CD4-positive, alpha-beta memory T cell (primary cell): ENCODE results near the gene PRKACB. TPM values are rescaled to one million over a fixed set of nuclear protein-coding genes. Genes with fewer than 3 reads are reported as not detected.
A peak's percentile ranks its signal among the peaks of the same experiment; 100 is the strongest.
"Not testable (repeated sequence)": the region's sequence is repeated elsewhere in the genome, so short reads cannot be mapped to it uniquely, and the experiment has no call there.

Experiments used
- CTCF ChIA-PET: fragments of 350-600 bp; sonication (Branson Sonifier 250); formaldehyde crosslinking; loops from one replicate; lab custom pipeline; 2021; ENCODE audit warnings: inconsistent platforms; ENCODE audit not compliant: partially characterized antibody; lab: Charles Lee
- POLR2A ChIA-PET: fragments of 350-600 bp; sonication (Branson Sonifier 250); formaldehyde crosslinking; loops from one replicate; lab custom pipeline; 2021; ENCODE audit not compliant: partially characterized antibody; lab: Charles Lee
- DNase-seq, 5 donors: peaks; one replicate each; pipeline versions ENCODE4 v3.0.0 to v3.0.0-alpha.2; 2020 to 2022; ENCODE audit warnings: mixed read lengths in 1 of 5
- H3K27ac ChIP-seq: one replicate; pipeline ENCODE4 v1.7.0; 2013; ENCODE audit warnings: low read depth, low read length
- H3K27me3 ChIP-seq: 2 replicates; pipeline ENCODE4 v1.7.0; 2013; ENCODE audit warnings: mild to moderate bottlenecking, low read length, moderate library complexity; ENCODE audit not compliant: insufficient read depth
- H3K36me3 ChIP-seq: 2 replicates; pipeline ENCODE4 v1.7.0; 2013; ENCODE audit warnings: mild to moderate bottlenecking, low read length, moderate library complexity; ENCODE audit not compliant: insufficient read depth
- H3K4me1 ChIP-seq: 2 replicates; pipeline ENCODE4 v1.7.0; 2013; ENCODE audit warnings: mild to moderate bottlenecking, low read length, moderate library complexity; ENCODE audit not compliant: insufficient read depth
- H3K4me3 ChIP-seq, 2 donors: one replicate each; pipeline ENCODE4 v1.7.0; 2013; ENCODE audit warnings: low read length in 2 of 2, mild to moderate bottlenecking in 1 of 2
- H3K9me3 ChIP-seq, 2 donors: one replicate each; pipeline ENCODE4 v1.7.0; 2013; ENCODE audit warnings: low read length in 2 of 2, control low read depth in 1 of 2; ENCODE audit not compliant: control insufficient read depth in 1 of 2
- H3K27ac Mint-ChIP-seq, 7 donors: one replicate each; pipeline ENCODE4 v1.8.0; 2020 to 2021; ENCODE audit warnings: mixed read lengths in 7 of 7, mild to moderate bottlenecking in 6 of 7, inconsistent platforms in 3 of 7, moderate library complexity in 3 of 7
- H3K27me3 Mint-ChIP-seq, 2 donors: one replicate each; pipeline ENCODE4 v1.8.0; 2020 to 2021; ENCODE audit warnings: mixed read lengths in 2 of 2
- H3K36me3 Mint-ChIP-seq, 2 donors: one replicate each; pipeline ENCODE4 v1.8.0; 2020 to 2021; ENCODE audit warnings: mixed read lengths in 2 of 2, inconsistent platforms in 1 of 2, mild to moderate bottlenecking in 1 of 2
- H3K4me1 Mint-ChIP-seq, 4 donors: one replicate each; pipeline ENCODE4 v1.8.0; 2020 to 2021; ENCODE audit warnings: mixed read lengths in 4 of 4, mild to moderate bottlenecking in 1 of 4
- H3K4me3 Mint-ChIP-seq, 8 donors: one replicate each; pipeline ENCODE4 v1.8.0; 2020 to 2021; ENCODE audit warnings: mixed read lengths in 8 of 8, mild to moderate bottlenecking in 7 of 8, moderate library complexity in 6 of 8, inconsistent platforms in 3 of 8
- H3K9me3 Mint-ChIP-seq, 8 donors: one replicate each; pipeline ENCODE4 v1.8.0; 2020 to 2021; ENCODE audit warnings: mixed read lengths in 8 of 8, mild to moderate bottlenecking in 5 of 8, inconsistent platforms in 3 of 8, moderate library complexity in 1 of 8
- intact Hi-C: fragments of 100-400 bp; cut with micrococcal nuclease; formaldehyde crosslinking; loops from one replicate; pipeline ENCODE4 v1.15.1; 2023
- polyA plus RNA-seq, 2 donors: library from polyadenylated mRNA; unstranded; fragments of 300-500 nt; fragmentation: Illumina TruSeq; gene quantifications; one replicate each; pipeline ENCODE4 v1.2.3, GENCODE V29; 2021
- total RNA-seq, 2 experiments: library from RNA; stranded (reverse); gene quantifications; one replicate each; pipeline ENCODE4 v1.2.3, GENCODE V29; 2021

Gene PRKACB
- 100 to 1,000 TPM; 128 to 131 TPM for total RNA-seq
- 100 to 1,000 TPM in 1 of 2 donors, 10 to 100 TPM in 1; 75.8 to 132 TPM for polyA plus RNA-seq

DNA sequence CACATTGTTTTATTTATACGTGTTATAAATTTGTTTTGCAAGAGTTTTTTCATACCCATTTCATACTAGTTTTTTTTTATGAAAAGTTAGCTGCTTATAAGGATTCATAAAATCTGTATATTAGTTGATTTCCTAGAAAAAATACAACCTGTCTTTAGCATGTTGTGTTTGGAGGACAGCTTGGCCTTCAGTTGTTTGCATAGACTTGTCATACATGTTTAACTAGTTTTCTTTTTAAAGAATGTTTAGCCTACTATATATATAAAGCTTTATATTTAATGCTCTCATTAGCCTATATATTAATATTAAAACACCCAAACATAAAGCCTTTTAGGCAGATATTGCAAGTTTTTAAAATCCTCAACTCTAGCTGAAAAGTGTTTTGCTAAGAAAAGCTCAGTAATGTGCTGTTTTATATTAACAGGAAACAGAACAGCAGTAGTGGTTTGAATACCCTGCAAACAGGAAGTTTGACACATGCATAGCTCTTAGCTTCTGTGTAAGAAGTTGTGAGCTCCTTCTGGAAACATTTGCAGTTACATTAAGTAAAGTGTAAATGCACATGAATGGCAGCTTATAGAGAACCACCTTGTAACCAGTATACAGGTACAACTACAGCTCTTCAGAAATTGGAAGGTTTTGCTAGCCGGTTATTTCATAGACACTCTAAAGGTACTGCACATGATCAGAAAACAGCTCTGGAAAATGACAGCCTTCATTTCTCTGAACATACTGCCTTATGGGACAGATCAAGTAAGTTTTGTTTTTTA, at the start of gene PRKACB:
PRKACB (plus strand) TSS at position 476 of the 770 bp plus-strand sequence; CDS start at position 567, 91 bp downstream.
- DNase-seq = peak; percentile 52 to 68 (median 58)
- peak within 1 kb of the TSS; percentile 54 for H3K27ac ChIP-seq
- H3K36me3 Mint-ChIP-seq = peaks cover 0 to 13% of the 10 kb centered on the region in 2 donors
- peak within 1 kb of the TSS; percentile 49 to 93 for H3K4me3 ChIP-seq
- no peaks in the 10 kb centered on the region for H3K27me3 ChIP-seq
- no peaks in the 10 kb centered on the region for H3K9me3 ChIP-seq
- peaks cover 44% of the 10 kb centered on the region for H3K4me1 ChIP-seq
- H3K36me3 ChIP-seq = no peaks in the 10 kb centered on the region
- ChIA-PET CTCF (interaction anchor here (0.6 to 7.4 kb wide), 29 partner anchors 10 to 801 kb away, joined by 3 to 266 read pairs (median 5); partner anchors contain the start of genes CTBS, GNG5, RPF1 and SPATA1), POLR2A (interaction anchor here (0.6 to 4.3 kb wide), 25 partner anchors 9 to 1132 kb away, joined by 3 to 95 read pairs (median 5); partner anchors contain the start of genes BCL10, CTBS, GNG5 and RPF1)
- peaks cover 22 to 57% (median 30%) of the 10 kb centered on the region in 4 donors for H3K4me1 Mint-ChIP-seq
- peak within 1 kb of the TSS; percentile 94 to 100 (median 98) for H3K4me3 Mint-ChIP-seq
- intact Hi-C loops = loop anchor here (1.0 to 10.0 kb wide), 9 partner anchors 37 to 1131 kb away; partner anchors contain the start of genes BCL10, CTBS, GNG5 and RPF1
- H3K27ac Mint-ChIP-seq = peak within 1 kb of the TSS; percentile 91 to 99 (median 97)
- H3K9me3 Mint-ChIP-seq = peaks cover 0 to under 1% (median 0%) of the 10 kb centered on the region in 8 donors
- H3K27me3 Mint-ChIP-seq = no peaks in the 10 kb centered on the region

GRCh38 chr1:84095308-84095707, 48.8 kb upstream of the PRKACB start:
- Mint-ChIP-seq H3K4me1 (peaks cover 5 to 11% (median 9%) of the 10 kb centered on the region in 4 donors), H3K4me3 (no peak overlapping the region), H3K36me3 (peaks cover 0 to 3% of the 10 kb centered on the region in 2 donors), H3K27me3 (peaks cover 2 to 5% of the 10 kb centered on the region in 2 donors), H3K27ac (no peak overlapping the region), H3K9me3 (peaks cover 0 to 7% (median 0%) of the 10 kb centered on the region in 8 donors)
- intact Hi-C loops = no loop called here
- no peaks in the 10 kb centered on the region for H3K36me3 ChIP-seq
- H3K27me3 ChIP-seq = no peaks in the 10 kb centered on the region
- H3K9me3 ChIP-seq = no peaks in the 10 kb centered on the region
- POLR2A ChIA-PET = no interaction called here
- CTCF ChIA-PET = no interaction called here
- DNase-seq = no peak
- no peak overlapping the region for H3K4me3 ChIP-seq
- no peak overlapping the region for H3K27ac ChIP-seq
- H3K4me1 ChIP-seq = peaks cover 13% of the 10 kb centered on the region

- Histone ChIP-seq H3K27me3 (no peaks in the 10 kb centered on the region), H3K4me3 (no peak overlapping the region), H3K36me3 (no peaks in the 10 kb centered on the region), H3K9me3 (no peaks in the 10 kb centered on the region), H3K4me1 (peaks cover 6% of the 10 kb centered on the region), H3K27ac (no peak overlapping the region)
- no peak overlapping the region for H3K4me3 Mint-ChIP-seq
- POLR2A ChIA-PET = no interaction called here
- intact Hi-C loops = no loop called here
- peaks cover 0 to 3% of the 10 kb centered on the region in 2 donors for H3K36me3 Mint-ChIP-seq
- peaks cover 0 to 4% (median 1%) of the 10 kb centered on the region in 4 donors for H3K4me1 Mint-ChIP-seq
- peaks cover 0 to 7% (median 0%) of the 10 kb centered on the region in 8 donors for H3K9me3 Mint-ChIP-seq
- H3K27me3 Mint-ChIP-seq = peaks cover 2 to 5% of the 10 kb centered on the region in 2 donors
- no peak for DNase-seq
- H3K27ac Mint-ChIP-seq = peak overlapping the region in 1 of 7 donors; percentile 24
- CTCF ChIA-PET = no interaction called here
Observed at GRCh38 chr1:84096176-84096575, 47.9 kb upstream of the PRKACB start.

GRCh38 chr1:84101204-84101603, 42.9 kb upstream of the PRKACB start:
- H3K4me3 Mint-ChIP-seq = no peak overlapping the region

DNA sequence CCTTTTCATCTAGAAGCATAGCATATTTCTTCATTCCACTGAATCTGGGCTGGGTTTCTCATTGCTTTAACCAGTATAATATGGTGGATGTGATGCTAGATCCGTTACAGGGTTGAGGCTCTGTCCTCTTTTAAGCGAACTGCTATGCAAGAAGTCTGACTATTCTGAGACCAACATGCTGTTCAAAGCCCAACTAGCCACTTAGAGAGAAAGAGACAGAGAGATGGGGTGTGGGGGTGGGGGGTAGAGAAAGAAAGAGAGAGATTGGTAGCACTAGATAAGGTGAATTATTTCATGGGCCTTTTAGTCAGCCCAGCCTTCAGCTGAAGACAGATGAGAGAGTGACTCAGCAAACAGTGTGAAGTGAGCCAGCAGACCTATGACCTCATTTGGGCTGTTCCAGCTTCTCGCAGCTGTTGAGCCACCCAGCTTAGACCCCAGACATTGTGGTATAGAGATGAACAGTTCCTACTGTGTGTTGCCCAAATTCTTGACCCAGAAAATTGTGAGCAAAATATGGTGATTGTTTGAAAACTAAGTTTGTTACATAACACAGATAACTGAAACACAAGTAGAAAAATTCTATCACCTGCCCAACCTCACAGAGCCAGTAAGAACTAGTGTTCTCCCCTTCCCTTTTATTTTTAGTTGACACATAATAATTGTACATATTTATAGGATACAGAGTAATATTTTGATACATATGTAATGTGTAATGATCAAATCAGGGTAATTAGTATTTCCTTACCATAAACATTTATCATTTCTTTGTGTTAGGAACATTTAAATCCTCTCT, 40.7 kb upstream of the PRKACB start:
- no peaks in the 10 kb centered on the region for H3K36me3 ChIP-seq
- no peak for DNase-seq
- no peak overlapping the region for H3K4me3 Mint-ChIP-seq
- no peak overlapping the region for H3K4me3 ChIP-seq
- H3K9me3 Mint-ChIP-seq = peaks cover 0 to 11% (median 5%) of the 10 kb centered on the region in 8 donors
- CTCF ChIA-PET = no interaction called here
- POLR2A ChIA-PET = no interaction called here
- H3K4me1 ChIP-seq = no peaks in the 10 kb centered on the region
- no peak overlapping the region for H3K27ac Mint-ChIP-seq
- no peaks in the 10 kb centered on the region for H3K27me3 ChIP-seq
- H3K9me3 ChIP-seq = no peaks in the 10 kb centered on the region
- H3K4me1 Mint-ChIP-seq = no peaks in the 10 kb centered on the region
- intact Hi-C loops = no loop called here
- H3K27ac ChIP-seq = no peak overlapping the region
- peaks cover 1 to 3% of the 10 kb centered on the region in 2 donors for H3K36me3 Mint-ChIP-seq
- peaks cover 0 to 3% of the 10 kb centered on the region in 2 donors for H3K27me3 Mint-ChIP-seq

More at GRCh38 chr1:84101204-84101603, 42.9 kb upstream of the PRKACB start:
- Mint-ChIP-seq H3K36me3 (peaks cover 0 to 3% of the 10 kb centered on the region in 2 donors), H3K27ac (peak overlapping the region in 1 of 7 donors; percentile 8), H3K27me3 (peaks cover 2 to 5% of the 10 kb centered on the region in 2 donors), H3K4me1 (no peaks in the 10 kb centered on the region), H3K9me3 (peaks cover 0 to 4% (median 0%) of the 10 kb centered on the region in 8 donors)
- H3K9me3 ChIP-seq = no peaks in the 10 kb centered on the region
- H3K27ac ChIP-seq = no peak overlapping the region
- intact Hi-C loops = no loop called here
- POLR2A ChIA-PET = no interaction called here
- H3K27me3 ChIP-seq = no peaks in the 10 kb centered on the region
- no peak overlapping the region for H3K4me3 ChIP-seq
- no peaks in the 10 kb centered on the region for H3K36me3 ChIP-seq
- H3K4me1 ChIP-seq = no peaks in the 10 kb centered on the region
- CTCF ChIA-PET = interaction anchor here (0.7 kb wide), 1 partner anchor 21 kb away, joined by 3 read pairs; no protein-coding TSS in a partner anchor
- DNase-seq = no peak

GRCh38 chr1:84107538-84107937, 36.5 kb upstream of the PRKACB start:
- H3K27me3 Mint-ChIP-seq, H3K9me3 ChIP-seq, intact Hi-C loops, H3K4me3 Mint-ChIP-seq, CTCF ChIA-PET, DNase-seq, H3K4me1 Mint-ChIP-seq, H3K4me1 ChIP-seq, H3K27me3 ChIP-seq, H3K36me3 Mint-ChIP-seq, H3K4me3 ChIP-seq, H3K36me3 ChIP-seq, H3K27ac Mint-ChIP-seq, H3K27ac ChIP-seq, POLR2A ChIA-PET: not testable (repeated sequence)
- H3K9me3 Mint-ChIP-seq = peaks cover 0 to 13% (median 5%) of the 10 kb centered on the region in 8 donors
